ENCODE data around the gene PRAF2.

PRAF2 gene

GRCh38 chrX:49073601-49074575, at the start of gene PRAF2:
PRAF2 (minus strand) TSS chrX:49074002; CDS start chrX:49073987, 15 bp downstream.
- DNase-seq, result peak; percentile 63

GRCh38 chrX:49122499-49122898, 48.7 kb upstream of the PRAF2 start:
- no peak for DNase-seq

- no peak for DNase-seq
Measured at GRCh38 chrX:49120091-49120490, 46.3 kb upstream of the PRAF2 start.

GRCh38 chrX:49117581-49117980, 43.8 kb upstream of the PRAF2 start:
- DNase-seq, result no peak

- DNase-seq, result no peak
Measured at GRCh38 chrX:49116716-49117115, 42.9 kb upstream of the PRAF2 start.

- no peak for DNase-seq
Measured at GRCh38 chrX:49116076-49116475, 42.3 kb upstream of the PRAF2 start.

- DNase-seq, result no peak
Measured at GRCh38 chrX:49111791-49112190, 38.0 kb upstream of the PRAF2 start.

GRCh38 chrX:49110417-49110816, 36.6 kb upstream of the PRAF2 start:
- DNase-seq, result no peak

GRCh38 chrX:49108641-49109040, 34.8 kb upstream of the PRAF2 start:
- DNase-seq, result no peak

GRCh38 chrX:49106930-49107329, 33.1 kb upstream of the PRAF2 start:
- peak; percentile 0 for DNase-seq

GRCh38 chrX:49106296-49106695, 32.5 kb upstream of the PRAF2 start:
- no peak for DNase-seq

- no peak for DNase-seq
Measured at GRCh38 chrX:49103637-49104036, 29.8 kb upstream of the PRAF2 start.

- no peak for DNase-seq
Measured at GRCh38 chrX:49102190-49102589, 28.4 kb upstream of the PRAF2 start.

GRCh38 chrX:49101629-49101984, 27.8 kb upstream of the PRAF2 start:
- DNase-seq, result no peak

GRCh38 chrX:49100704-49101628, 27.2 kb upstream of the PRAF2 start:
- peak; percentile 58 for DNase-seq

GRCh38 chrX:49096419-49096818, 22.6 kb upstream of the PRAF2 start:
- DNase-seq, result no peak

GRCh38 chrX:49089553-49089952, 15.8 kb upstream of the PRAF2 start:
- no peak for DNase-seq

- DNase-seq, result no peak
Measured at GRCh38 chrX:49082271-49082871, 8.6 kb upstream of the PRAF2 start.

GRCh38 chrX:49079489-49080428, 6.0 kb upstream of the PRAF2 start, which contains the start of gene WDR45:
WDR45 (minus strand) TSS chrX:49079887; CDS start chrX:49078095, 1,792 bp downstream.
- DNase-seq, result peak; percentile 12

GRCh38 chrX:49077941-49078340, 4.1 kb upstream of the PRAF2 start:
- no peak for DNase-seq

GRCh38 chrX:49075347-49075746, 1.5 kb upstream of the PRAF2 start:
- no peak for DNase-seq

- no peak for DNase-seq
Measured at GRCh38 chrX:49072712-49073095, 1.1 kb downstream of the PRAF2 start.
